NCI-H1436 treated with DMSO at 0.1 percent for 48 hours (cell line): ENCODE data around the gene TNNC1.

Experiments
- DNase-seq: peaks from one replicate; lab custom pipeline; 2025; lab: John Stamatoyannopoulos, UW

Gene TNNC1

GRCh38 chr3:52401551-52401950, 52.3 kb downstream of the TNNC1 start:
- no peak for DNase-seq
